GM23248 (cell line): ENCODE data around the gene KIF2C. TPM values are rescaled to one million over a fixed set of nuclear protein-coding genes. Genes with fewer than 3 reads are reported as not detected.
"Not testable (repeated sequence)": the region's sequence is repeated elsewhere in the genome, so short reads cannot be mapped to it uniquely, and the experiment has no call there.

ENCODE experiments used
- DNase-seq: peaks from one replicate; pipeline ENCODE4 v3.0.0-alpha.2; 2015
- H2AFZ ChIP-seq: fragments of 200-600 bp; sonication (generic); 2 replicates; pipeline ENCODE4 v1.6.1; 2016; ENCODE audit warnings: antibody characterized with exemption
- H3F3A ChIP-seq: fragments of 200-600 bp; sonication (generic); 2 replicates; pipeline ENCODE4 v1.6.1; 2016; ENCODE audit warnings: mild to moderate bottlenecking, antibody characterized with exemption, mixed run types; ENCODE audit not compliant: insufficient read depth
- H3K27ac ChIP-seq: fragments of 200-600 bp; sonication (generic); 2 replicates; pipeline ENCODE4 v1.5.1; 2016; ENCODE audit warnings: mild to moderate bottlenecking
- H3K27me3 ChIP-seq: fragments of 200-600 bp; sonication (generic); replicated peaks from 2 replicates; pipeline ENCODE4 v1.6.1; 2016; ENCODE audit warnings: mild to moderate bottlenecking; ENCODE audit not compliant: insufficient read depth
- H3K36me3 ChIP-seq: fragments of 200-600 bp; sonication (generic); 2 replicates; pipeline ENCODE4 v1.6.1; 2016; ENCODE audit warnings: low read depth, mild to moderate bottlenecking
- H3K4me1 ChIP-seq: fragments of 200-600 bp; sonication (generic); 2 replicates; pipeline ENCODE4 v1.6.1; 2016; ENCODE audit warnings: mild to moderate bottlenecking; ENCODE audit not compliant: insufficient read depth
- H3K4me2 ChIP-seq: fragments of 200-600 bp; sonication (generic); one replicate; pipeline ENCODE4 v1.6.1; 2016; ENCODE audit warnings: mild to moderate bottlenecking; ENCODE audit not compliant: unreplicated experiment
- H3K4me3 ChIP-seq: fragments of 200-600 bp; sonication (generic); 2 replicates; pipeline ENCODE4 v1.5.1; 2016; ENCODE audit warnings: mild to moderate bottlenecking
- H3K79me2 ChIP-seq: fragments of 200-600 bp; sonication (generic); 2 replicates; pipeline ENCODE4 v1.6.1; 2016; ENCODE audit warnings: mild to moderate bottlenecking; ENCODE audit not compliant: insufficient read depth
- H3K9ac ChIP-seq: fragments of 200-600 bp; sonication (generic); 2 replicates; pipeline ENCODE4 v1.6.1; 2016; ENCODE audit warnings: mild to moderate bottlenecking
- H3K9me2 ChIP-seq: fragments of 200-600 bp; sonication (generic); 2 replicates; pipeline ENCODE4 v1.6.1; 2016; ENCODE audit warnings: mixed run types, mild to moderate bottlenecking, moderate library complexity; ENCODE audit not compliant: insufficient read depth
- H3K9me3 ChIP-seq: fragments of 200-600 bp; sonication (generic); one replicate; pipeline ENCODE4 v1.6.1; 2017; ENCODE audit warnings: low read depth
- H4K20me1 ChIP-seq: fragments of 200-600 bp; sonication (generic); 2 replicates; pipeline ENCODE4 v1.6.0; 2016; ENCODE audit not compliant: insufficient read depth
- EZH2 ChIP-seq: fragments of 200-600 bp; sonication (generic); IDR thresholded peaks from 2 replicates; pipeline ENCODE4 v1.6.1; 2018; ENCODE audit warnings: antibody characterized with exemption, mild to moderate bottlenecking; ENCODE audit not compliant: insufficient read depth, poor library complexity, severe bottlenecking
- EZH2phosphoT487 ChIP-seq: fragments of 200-600 bp; sonication (generic); IDR thresholded peaks from 2 replicates; pipeline ENCODE4 v1.6.1; 2018; ENCODE audit warnings: antibody characterized with exemption, moderate library complexity, mild to moderate bottlenecking, low read depth; ENCODE audit not compliant: insufficient read depth
- WGBS, 2 experiments: methylation state at CpG; one replicate each; pipeline ENCODE4 v1.1.6; 2015 to 2017; ENCODE audit warnings: low lambda C conversion rate in 2 of 2, low coverage in 1 of 2; ENCODE audit errors: missing lambda C conversion rate in 2 of 2; 5-methylcytosine and 5-hydroxymethylcytosine counted together
- in situ Hi-C: fragments of 300-500 bp; cut with MboI; formaldehyde crosslinking; loops from 2 replicates; pipeline ENCODE4 v1.15.0; 2020
- polyA plus RNA-seq: library from polyadenylated mRNA; unstranded; fragments of >200 nt; fragmentation: Nextera tagmentation; extraction: Ambion mirVana; gene quantifications from 2 replicates; pipeline ENCODE4 v1.2.1, GENCODE V29; 2016
- total RNA-seq: library from RNA; depleted of rRNA; stranded (reverse); fragments of >200 nt; shearing (Covaris generic); gene quantifications from 2 replicates; pipeline ENCODE4 v1.2.3, GENCODE V29; 2014

Gene KIF2C
- total and polyA plus RNA-seq, 2 experiments from 2014 or later, result 16.4 to 16.9 TPM

- no peaks in the 10 kb centered on the region for H4K20me1 ChIP-seq
- in situ Hi-C loops, result no loop called here
- peaks cover 31% of the 10 kb centered on the region for H3F3A ChIP-seq
- H3K4me2 ChIP-seq, result peak overlapping the region; percentile 14
- H2AFZ ChIP-seq, result peak overlapping the region; percentile 74
- H3K9me3 ChIP-seq, result no peaks in the 10 kb centered on the region
- TF ChIP-seq EZH2 (no peak), EZH2phosphoT487 (no peak)
- WGBS, 2 experiments, result 0 to 13% methylated on average over 1 of the region's 1 CpG
- H3K27me3 ChIP-seq, result no peaks in the 10 kb centered on the region
- no peak overlapping the region for H3K4me3 ChIP-seq
- no peaks in the 10 kb centered on the region for H3K36me3 ChIP-seq
- no peaks in the 10 kb centered on the region for H3K79me2 ChIP-seq
- no peak overlapping the region for H3K9ac ChIP-seq
- H3K4me1 ChIP-seq, result peaks cover 19% of the 10 kb centered on the region
- H3K27ac ChIP-seq, result peak overlapping the region; percentile 13; the same call in 1 of the 2 replicates
- DNase-seq, result peak; percentile 77
- H3K9me2 ChIP-seq, result no peaks in the 10 kb centered on the region
Measured at GRCh38 chr1:44733365-44733764, 6.3 kb upstream of the KIF2C start.

GRCh38 chr1:44733784-44734183 is 5.9 kb upstream of the KIF2C start:
- Histone ChIP-seq H3K9ac (no peak overlapping the region), H3K4me1 (peaks cover 19% of the 10 kb centered on the region), H3K4me2 (peak overlapping the region; percentile 14), H3K79me2 (no peaks in the 10 kb centered on the region), H3K4me3 (no peak overlapping the region), H2AFZ (peak overlapping the region; percentile 74), H3K9me3 (no peaks in the 10 kb centered on the region), H3K36me3 (no peaks in the 10 kb centered on the region), H3K27ac (no peak overlapping the region; the same call in 1 of the 2 replicates), H4K20me1 (no peaks in the 10 kb centered on the region), H3F3A (peaks cover 27% of the 10 kb centered on the region), H3K27me3 (no peaks in the 10 kb centered on the region), H3K9me2 (no peaks in the 10 kb centered on the region)
- no peak for TF ChIP-seq EZH2
- no peak for TF ChIP-seq EZH2phosphoT487
- WGBS, 2 experiments, result 100% methylated on average over 1 of the region's 1 CpG
- in situ Hi-C loops, result no loop called here
- no peak for DNase-seq

- no peaks in the 10 kb centered on the region for H3K27me3 ChIP-seq
- H3K4me1 ChIP-seq, result peaks cover 20% of the 10 kb centered on the region
- no peaks in the 10 kb centered on the region for H3K36me3 ChIP-seq
- peaks cover 13% of the 10 kb centered on the region for H3K79me2 ChIP-seq
- no peak overlapping the region for H3K9ac ChIP-seq
- no peaks in the 10 kb centered on the region for H3K9me3 ChIP-seq
- H3K4me2 ChIP-seq, result no peak overlapping the region
- no peak overlapping the region for H3K4me3 ChIP-seq
- 100% methylated on average over 1 of the region's 1 CpG for WGBS, 2 experiments
- no peak for DNase-seq
- no peak for TF ChIP-seq EZH2
- no peak for TF ChIP-seq EZH2phosphoT487
- H4K20me1 ChIP-seq, result no peaks in the 10 kb centered on the region
- H3K9me2 ChIP-seq, result no peaks in the 10 kb centered on the region
- no peak overlapping the region for H2AFZ ChIP-seq
- H3K27ac ChIP-seq, result no peak overlapping the region
- peaks cover 10% of the 10 kb centered on the region for H3F3A ChIP-seq
- in situ Hi-C loops, result no loop called here
Measured at GRCh38 chr1:44735992-44736391, 3.6 kb upstream of the KIF2C start.

GRCh38 chr1:44738953-44739306 is 707 bp upstream of the KIF2C start:
- H3K27me3 ChIP-seq, H3F3A ChIP-seq, DNase-seq, H3K9me2 ChIP-seq, H3K36me3 ChIP-seq, H3K9me3 ChIP-seq, H4K20me1 ChIP-seq, in situ Hi-C loops: not testable (repeated sequence)
- H2AFZ ChIP-seq, result peak overlapping the region; percentile 95
- WGBS, 2 experiments, result 83 to 100% methylated on average over 1 of the region's 1 CpG
- H3K79me2 ChIP-seq, result peaks cover 42% of the 10 kb centered on the region
- peak overlapping the region; percentile 87 for H3K4me2 ChIP-seq
- peak overlapping the region; percentile 87 for H3K4me3 ChIP-seq
- peak overlapping the region; percentile 84 for H3K9ac ChIP-seq
- H3K27ac ChIP-seq, result peak overlapping the region; percentile 70
- H3K4me1 ChIP-seq, result peaks cover 13% of the 10 kb centered on the region; the same call in 1 of the 2 replicates

GRCh38 chr1:44740179-44740617 is 561 bp downstream of the KIF2C start:
- H3K4me2 ChIP-seq, result peak overlapping the region; percentile 87
- H3K27ac ChIP-seq, result no peak overlapping the region
- H3K36me3 ChIP-seq, result no peaks in the 10 kb centered on the region
- peak overlapping the region; percentile 84 for H3K9ac ChIP-seq
- no peaks in the 10 kb centered on the region for H3F3A ChIP-seq
- no peaks in the 10 kb centered on the region for H3K9me2 ChIP-seq
- H2AFZ ChIP-seq, result peak overlapping the region; percentile 95
- in situ Hi-C loops, result no loop called here
- no peaks in the 10 kb centered on the region for H4K20me1 ChIP-seq
- TF ChIP-seq EZH2, result no peak
- TF ChIP-seq EZH2phosphoT487, result no peak
- peak; percentile 40 for DNase-seq
- no peaks in the 10 kb centered on the region for H3K9me3 ChIP-seq
- H3K4me3 ChIP-seq, result peak overlapping the region; percentile 87
- H3K4me1 ChIP-seq, result peaks cover 12% of the 10 kb centered on the region; the same call in 1 of the 2 replicates
- no peaks in the 10 kb centered on the region for H3K27me3 ChIP-seq
- peaks cover 55% of the 10 kb centered on the region for H3K79me2 ChIP-seq
- WGBS, 2 experiments, result 2 to 4% methylated on average over 14 of the region's 14 CpGs
